OCI-LY7 (cell line): ENCODE results near the gene DOHH. TPM values are rescaled to one million over a fixed set of nuclear protein-coding genes. Genes with fewer than 3 reads are reported as not detected.

Experiments used
- BruUV-seq: library from RNA; stranded (reverse); fragments of 400-500 nt; replicated peaks from 2 replicates; lab custom pipeline; 2021; lab: Mats Ljungman, UMichigan
- CTCF ChIA-PET: fragments of 300-600 bp; sonication (Branson Sonifier 250); formaldehyde crosslinking; loops from one replicate; lab custom pipeline; 2022; ENCODE audit warnings: antibody characterized with exemption; ENCODE audit not compliant: unreplicated experiment; lab: Charles Lee
- POLR2A ChIA-PET: fragments of 300-600 bp; sonication (Branson Sonifier 250); formaldehyde crosslinking; loops from one replicate; lab custom pipeline; 2022; ENCODE audit warnings: antibody characterized with exemption; lab: Charles Lee
- DNase-seq: peaks from one replicate; pipeline ENCODE4 v3.0.0-alpha.2; 2015; ENCODE audit warnings: low spot score
- H2AFZ ChIP-seq: fragments of 200-600 bp; sonication (generic), shearing (Covaris generic); 2 replicates; pipeline ENCODE4 v1.6.1; 2014; ENCODE audit warnings: mild to moderate bottlenecking, antibody characterized with exemption, low read length, moderate library complexity
- H3K27ac ChIP-seq: fragments of 200-600 bp; sonication (generic); 2 replicates; pipeline ENCODE4 v1.5.1; 2014; ENCODE audit warnings: mixed run types, low read depth, mild to moderate bottlenecking, moderate library complexity, low read length, inconsistent platforms; ENCODE audit not compliant: poor library complexity, severe bottlenecking
- H3K36me3 ChIP-seq: fragments of 200-600 bp; sonication (generic); 2 replicates; pipeline ENCODE4 v1.6.1; 2014; ENCODE audit warnings: mild to moderate bottlenecking, antibody characterized with exemption, low read length, moderate library complexity, mixed read lengths; ENCODE audit not compliant: insufficient read depth
- H3K4me1 ChIP-seq: fragments of 200-600 bp; sonication (generic); 2 replicates; pipeline ENCODE4 v1.5.1; 2014; ENCODE audit warnings: mild to moderate bottlenecking, low read length; ENCODE audit not compliant: insufficient read depth, poor library complexity, severe bottlenecking
- H3K4me2 ChIP-seq: fragments of 200-600 bp; sonication (generic); 2 replicates; pipeline ENCODE4 v1.6.1; 2014; ENCODE audit warnings: mild to moderate bottlenecking, low read length
- H3K4me3 ChIP-seq: fragments of 200-600 bp; sonication (generic); 2 replicates; pipeline ENCODE4 v1.5.1; 2014; ENCODE audit warnings: mild to moderate bottlenecking, low read depth, low read length; ENCODE audit not compliant: poor library complexity, severe bottlenecking
- H3K79me2 ChIP-seq: fragments of 200-600 bp; sonication (generic); 2 replicates; pipeline ENCODE4 v1.6.1; 2016; ENCODE audit warnings: low read depth, mild to moderate bottlenecking, low read length, moderate library complexity, mixed read lengths; ENCODE audit not compliant: insufficient read depth
- H3K9me2 ChIP-seq: fragments of 200-600 bp; sonication (generic); 2 replicates; pipeline ENCODE4 v1.6.1; 2016; ENCODE audit warnings: mild to moderate bottlenecking, low read length, mixed read lengths; ENCODE audit not compliant: insufficient read depth
- H3K9me3 ChIP-seq: fragments of 200-600 bp; sonication (generic); 2 replicates; pipeline ENCODE4 v1.6.1; 2014; ENCODE audit warnings: mild to moderate bottlenecking, mixed run types, low read length, mixed read lengths
- H4K20me1 ChIP-seq: fragments of 200-600 bp; sonication (generic); 2 replicates; pipeline ENCODE4 v1.6.1; 2014; ENCODE audit warnings: mild to moderate bottlenecking, antibody characterized with exemption, low read length, moderate library complexity, mixed read lengths; ENCODE audit not compliant: insufficient read depth
- CTCF ChIP-seq: fragments of 200-600 bp; sonication (generic); conservative IDR thresholded peaks from 2 replicates; pipeline ENCODE4 v1.5.1; 2014; ENCODE audit warnings: mild to moderate bottlenecking, antibody characterized with exemption, low read length, moderate library complexity, mixed read lengths
- EZH2phosphoT487 ChIP-seq: fragments of 200-600 bp; sonication (generic); IDR thresholded peaks from 2 replicates; pipeline ENCODE4 v1.6.1; 2018; ENCODE audit warnings: low read depth, borderline replicate concordance, mild to moderate bottlenecking, mixed run types, antibody characterized with exemption, low read length, moderate library complexity, mixed read lengths
- intact Hi-C: fragments of 100-400 bp; cut with micrococcal nuclease; formaldehyde crosslinking; loops from one replicate; pipeline ENCODE4 v1.10.0; 2022; ENCODE audit not compliant: unreplicated experiment
- total RNA-seq, 2 experiments: library from RNA; depleted of rRNA in 1 of 2; stranded (reverse); fragments of >200 nt in 1 of 2; shearing (Covaris generic) in 1 of 2; gene quantifications; 2 replicates each; pipeline ENCODE4 v1.2.3, GENCODE V29; 2014 to 2022

Gene DOHH
- total RNA-seq, 2 experiments from 2014 or later, result 11.3 to 13.1 TPM

- Histone ChIP-seq H3K9me3 (no peaks in the 10 kb centered on the region), H4K20me1 (no peaks in the 10 kb centered on the region), H3K4me1 (no peaks in the 10 kb centered on the region), H3K36me3 (no peaks in the 10 kb centered on the region), H3K79me2 (no peaks in the 10 kb centered on the region), H2AFZ (no peak overlapping the region), H3K4me3 (no peak overlapping the region), H3K4me2 (no peak overlapping the region), H3K27ac (no peak overlapping the region), H3K9me2 (no peaks in the 10 kb centered on the region)
- BruUV-seq, result no TSS peak
- ChIA-PET POLR2A (no interaction called here), CTCF (no interaction called here)
- DNase-seq, result no peak
- intact Hi-C loops, result no loop called here
- TF ChIP-seq CTCF (no peak), EZH2phosphoT487 (no peak)
Measured at GRCh38 chr19:3452171-3452941, 48.1 kb downstream of the DOHH start.

DNA sequence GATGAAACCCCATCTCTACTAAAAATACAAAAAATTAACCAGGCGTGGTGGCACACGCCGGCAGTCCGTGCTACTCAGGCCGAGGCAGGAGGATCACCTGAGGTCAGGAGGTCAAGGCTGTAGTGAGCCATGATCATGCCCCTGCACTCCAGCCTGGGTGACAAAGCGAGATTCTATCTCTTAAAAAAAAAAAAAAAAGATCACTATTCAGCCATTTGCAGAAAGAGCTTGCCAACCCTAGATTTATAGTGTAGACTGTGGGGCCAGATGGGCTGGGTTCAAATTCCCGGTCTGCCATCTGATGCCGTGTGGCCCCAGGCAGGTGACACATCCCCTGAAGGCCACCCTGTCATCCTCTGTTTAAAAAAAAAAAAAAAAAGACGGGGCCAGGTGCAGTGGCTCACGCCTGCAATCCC, 49.0 kb downstream of the DOHH start:
- Histone ChIP-seq H3K79me2 (no peaks in the 10 kb centered on the region), H3K4me3 (no peak overlapping the region), H3K36me3 (no peaks in the 10 kb centered on the region), H3K9me3 (no peaks in the 10 kb centered on the region), H3K27ac (no peak overlapping the region), H2AFZ (no peak overlapping the region), H4K20me1 (no peaks in the 10 kb centered on the region), H3K9me2 (no peaks in the 10 kb centered on the region), H3K4me1 (no peaks in the 10 kb centered on the region), H3K4me2 (no peak overlapping the region)
- no peak for DNase-seq
- no TSS peak for BruUV-seq
- intact Hi-C loops, result no loop called here
- CTCF ChIA-PET, result no interaction called here
- TF ChIP-seq CTCF, result no peak
- TF ChIP-seq EZH2phosphoT487, result no peak
- POLR2A ChIA-PET, result interaction anchor here (0.7 kb wide), 1 partner anchor 180 kb away, joined by 3 read pairs; no protein-coding TSS in a partner anchor

DNA sequence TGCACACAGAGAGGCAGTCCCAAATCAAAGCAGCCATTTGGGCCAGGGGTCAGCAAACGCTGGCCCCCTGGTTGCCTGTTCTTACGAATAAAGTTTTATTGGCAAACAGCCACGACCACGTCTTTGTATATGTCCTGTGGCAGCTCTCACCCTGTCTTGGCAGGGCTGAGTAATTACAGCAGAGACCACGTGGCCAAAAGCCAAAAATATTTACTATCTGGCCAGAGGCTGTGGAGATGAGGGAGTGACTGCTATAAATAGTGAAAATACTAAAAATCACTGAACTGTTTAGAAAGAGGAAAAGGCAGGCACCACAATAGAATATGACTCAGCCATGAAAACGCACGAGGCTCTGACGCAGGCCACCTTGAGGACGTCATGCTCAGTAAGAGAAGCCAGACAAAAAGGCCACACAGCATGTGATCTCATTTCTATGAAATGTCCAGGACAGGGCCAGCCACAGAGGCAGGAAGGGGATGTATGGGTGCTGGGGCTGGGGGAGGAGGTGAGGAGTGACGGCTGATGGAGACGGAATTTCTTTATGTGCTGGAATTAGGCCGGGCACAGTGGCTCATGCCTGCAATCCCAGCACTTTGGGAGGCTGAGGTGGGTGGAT, 49.6 kb downstream of the DOHH start:
- ChIA-PET CTCF (no interaction called here), POLR2A (no interaction called here)
- no TSS peak for BruUV-seq
- intact Hi-C loops, result no loop called here
- no peak overlapping the region for H3K27ac ChIP-seq
- H4K20me1 ChIP-seq, result no peaks in the 10 kb centered on the region
- no peaks in the 10 kb centered on the region for H3K36me3 ChIP-seq
- TF ChIP-seq CTCF (no peak), EZH2phosphoT487 (no peak)
- no peaks in the 10 kb centered on the region for H3K9me3 ChIP-seq
- no peak overlapping the region for H3K4me3 ChIP-seq
- no peak for DNase-seq
- no peak overlapping the region for H2AFZ ChIP-seq
- H3K4me1 ChIP-seq, result no peaks in the 10 kb centered on the region
- H3K9me2 ChIP-seq, result no peaks in the 10 kb centered on the region
- H3K4me2 ChIP-seq, result no peak overlapping the region
- H3K79me2 ChIP-seq, result no peaks in the 10 kb centered on the region
